GM12878 (cell line): ENCODE results near the gene PLA2G4E. TPM values are rescaled to one million over a fixed set of nuclear protein-coding genes. Genes with fewer than 3 reads are reported as not detected.

Source experiments
- ATAC-seq: fragments of 200-7000 bp; cut with Tn5 transposase; 3 replicates; pipeline ENCODE4 v1.9.1; 2020; ENCODE audit warnings: mild to moderate bottlenecking, moderate library complexity
- BruUV-seq: library from RNA; stranded (reverse); fragments of 400-500 nt; replicated peaks from 2 replicates; lab custom pipeline; 2021; lab: Mats Ljungman, UMichigan
- CTCF ChIA-PET: fragments of 300-600 bp; sonication (Branson Sonifier 250); formaldehyde crosslinking; extraction: SDS; loops from one replicate; lab custom pipeline; 2021; ENCODE audit warnings: inconsistent platforms; lab: Yijun Ruan, JAX
- POLR2A ChIA-PET: fragments of 350-600 bp; formaldehyde crosslinking; extraction: SDS; loops from one replicate; lab custom pipeline; 2021; ENCODE audit warnings: inconsistent platforms; lab: Charles Lee
- RAD21 ChIA-PET: fragments of 300-600 bp; sonication (Branson Sonifier 250); formaldehyde crosslinking; loops from one replicate; lab custom pipeline; 2023; ENCODE audit warnings: antibody characterized with exemption; ENCODE audit not compliant: unreplicated experiment; lab: Charles Lee
- SMC1A ChIA-PET: fragments of 300-600 bp; sonication (Branson Sonifier 250); formaldehyde crosslinking; loops from one replicate; lab custom pipeline; 2023; ENCODE audit not compliant: unreplicated experiment, uncharacterized antibody; lab: Charles Lee
- DNase-seq: peaks from one replicate; pipeline ENCODE4 v3.0.0-alpha.2; 2011; ENCODE audit warnings: low read depth, low spot score
- FAIRE-seq: peaks from 3 replicates; lab custom pipeline; 2011; peaks lifted over from hg19 to GRCh38; lab: Jason Lieb, UNC
- H2AFZ ChIP-seq: 2 replicates; pipeline ENCODE4 v1.6.0; 2011; ENCODE audit warnings: low read depth, low read length, control low read depth; ENCODE audit not compliant: control insufficient read depth
- H3K27ac ChIP-seq: 2 replicates; pipeline ENCODE4 v1.5.1; 2011; ENCODE audit warnings: control low read depth; ENCODE audit not compliant: control insufficient read depth, insufficient read depth
- H3K27me3 ChIP-seq, 2 experiments: replicated peaks in 1 of 2; 2 replicates each; pipeline versions ENCODE4 v1.6.0 to v1.6.1; 2011; ENCODE audit warnings: low read length in 1 of 2; ENCODE audit not compliant: control insufficient read depth in 2 of 2, insufficient read depth in 2 of 2
- H3K36me3 ChIP-seq, 2 experiments: 2 replicates each; pipeline ENCODE4 v1.5.1; 2011; ENCODE audit warnings: low read length in 1 of 2; ENCODE audit not compliant: control insufficient read depth in 2 of 2, insufficient read depth in 2 of 2
- H3K4me1 ChIP-seq: 2 replicates; pipeline ENCODE4 v1.6.1; 2011; ENCODE audit warnings: mild to moderate bottlenecking, low read length, moderate library complexity, mixed read lengths; ENCODE audit not compliant: control insufficient read depth, insufficient read depth
- H3K4me2 ChIP-seq: 2 replicates; pipeline ENCODE4 v1.6.0; 2011; ENCODE audit warnings: control low read depth; ENCODE audit not compliant: control insufficient read depth, insufficient read depth
- H3K4me3 ChIP-seq: fragments of 200-600 bp; sonication (generic); 2 replicates; pipeline ENCODE4 v1.5.1; 2016
- H3K79me2 ChIP-seq: 2 replicates; pipeline ENCODE4 v1.6.0; 2011; ENCODE audit warnings: low read length; ENCODE audit not compliant: control insufficient read depth, insufficient read depth
- H3K9ac ChIP-seq: 2 replicates; pipeline ENCODE4 v1.8.0; 2011; ENCODE audit warnings: low read length, control low read depth, mixed read lengths; ENCODE audit not compliant: control insufficient read depth, insufficient read depth
- H3K9me3 ChIP-seq: replicated peaks from 3 replicates; pipeline ENCODE4 v1.5.1; 2011; ENCODE audit warnings: mild to moderate bottlenecking, low read length; ENCODE audit not compliant: control insufficient read depth, insufficient read depth
- H4K20me1 ChIP-seq: 2 replicates; pipeline ENCODE4 v1.6.0; 2011; ENCODE audit not compliant: control insufficient read depth, insufficient read depth
- ASH2L ChIP-seq: fragments of 300-600, 200-600 bp; sonication (generic); IDR thresholded peaks from 2 replicates; pipeline ENCODE4 v1.6.1; 2017; ENCODE audit warnings: low read depth, mild to moderate bottlenecking, borderline replicate concordance
- ELK1 ChIP-seq: IDR thresholded peaks from 2 replicates; pipeline ENCODE4 v1.6.1; 2012; ENCODE audit warnings: low read depth, low read length, improper control_type of control experiment
- JUND ChIP-seq: IDR thresholded peaks from 2 replicates; pipeline ENCODE4 v1.6.1; 2012; ENCODE audit warnings: low read depth, mild to moderate bottlenecking, low read length, improper control_type of control experiment, moderate library complexity
- TARDBP ChIP-seq: IDR thresholded peaks from 2 replicates; pipeline ENCODE4 v1.6.1; 2016; ENCODE audit warnings: borderline replicate concordance
- ZNF207 ChIP-seq: fragments of 450-650 bp; IDR thresholded peaks from 2 replicates; pipeline ENCODE4 v1.6.1; 2014; ENCODE audit warnings: antibody characterized with exemption, mild to moderate bottlenecking, borderline replicate concordance
- WGBS: methylation state at CpG from one replicate; pipeline ENCODE4 v1.1.6; 2016; ENCODE audit warnings: low lambda C conversion rate; ENCODE audit not compliant: insufficient replicate concordance, insufficient coverage; ENCODE audit errors: missing lambda C conversion rate; 5-methylcytosine and 5-hydroxymethylcytosine counted together
- in situ Hi-C: fragments of 300-500 bp; cut with MboI; formaldehyde crosslinking; loops from 9 replicates; pipeline ENCODE4 v1.14.3; 2018; ENCODE audit warnings: mixed read lengths
- intact Hi-C: fragments of 100-400 bp; cut with micrococcal nuclease; formaldehyde crosslinking; loops from one replicate; pipeline ENCODE4 v1.14.2; 2022; ENCODE audit not compliant: unreplicated experiment
- polyA plus RNA-seq, 11 experiments: library from polyadenylated mRNA; depleted of rRNA in 4 of 11; unstranded in 6 of 11; stranded (reverse) in 5 of 11; fragments of >200 nt; fragmentation: Nextera tagmentation in 4 of 11; fragmentation: Illumina TruSeq in 1 of 11; extraction: Ambion mirVana in 4 of 11; extraction: Trizol in 1 of 11; gene quantifications; 1 replicate in 1 of 11; 2 replicates in 10 of 11; pipeline versions ENCODE4 v1.2.1 to v1.2.3, GENCODE V29; 2011 to 2016; ENCODE audit warnings: inconsistent platforms in 2 of 11, missing spikeins in 2 of 11, low read depth in 1 of 11
- total RNA-seq, 4 experiments: library from RNA; depleted of rRNA in 3 of 4; stranded (reverse); fragments of >200 nt in 3 of 4; fragmentation: Illumina TruSeq in 1 of 4; extraction: Trizol in 1 of 4; gene quantifications; 2 replicates each; pipeline versions ENCODE4 v1.2.1 to v1.2.3, GENCODE V29; 2013 to 2021
- TF ChIP-seq, protein P1 (sequence below): fragments of 150-350 bp; IDR thresholded peaks from 2 replicates; pipeline ENCODE4 v1.6.1; 2016; ENCODE audit warnings: low read depth, low read length

PLA2G4E gene
- total and polyA plus RNA-seq, 10 of the 15 experiments (the other 5 are each of a cell fraction or from before 2014, with no cell fraction given) = 0.05 to 0.32 (median 0.06) TPM; not detected in 5

GRCh38 chr15:41995476-41995855 lies 25.4 kb downstream of the PLA2G4E start:
- Histone ChIP-seq H3K4me1 (no peaks in the 10 kb centered on the region), H3K9me3 (no peaks in the 10 kb centered on the region)
- TF ChIP-seq JUND (no peak), ELK1 (no peak), ASH2L (no peak), TARDBP (no peak), ZNF207 (no peak)
- TF ChIP-seq, protein P1, sequence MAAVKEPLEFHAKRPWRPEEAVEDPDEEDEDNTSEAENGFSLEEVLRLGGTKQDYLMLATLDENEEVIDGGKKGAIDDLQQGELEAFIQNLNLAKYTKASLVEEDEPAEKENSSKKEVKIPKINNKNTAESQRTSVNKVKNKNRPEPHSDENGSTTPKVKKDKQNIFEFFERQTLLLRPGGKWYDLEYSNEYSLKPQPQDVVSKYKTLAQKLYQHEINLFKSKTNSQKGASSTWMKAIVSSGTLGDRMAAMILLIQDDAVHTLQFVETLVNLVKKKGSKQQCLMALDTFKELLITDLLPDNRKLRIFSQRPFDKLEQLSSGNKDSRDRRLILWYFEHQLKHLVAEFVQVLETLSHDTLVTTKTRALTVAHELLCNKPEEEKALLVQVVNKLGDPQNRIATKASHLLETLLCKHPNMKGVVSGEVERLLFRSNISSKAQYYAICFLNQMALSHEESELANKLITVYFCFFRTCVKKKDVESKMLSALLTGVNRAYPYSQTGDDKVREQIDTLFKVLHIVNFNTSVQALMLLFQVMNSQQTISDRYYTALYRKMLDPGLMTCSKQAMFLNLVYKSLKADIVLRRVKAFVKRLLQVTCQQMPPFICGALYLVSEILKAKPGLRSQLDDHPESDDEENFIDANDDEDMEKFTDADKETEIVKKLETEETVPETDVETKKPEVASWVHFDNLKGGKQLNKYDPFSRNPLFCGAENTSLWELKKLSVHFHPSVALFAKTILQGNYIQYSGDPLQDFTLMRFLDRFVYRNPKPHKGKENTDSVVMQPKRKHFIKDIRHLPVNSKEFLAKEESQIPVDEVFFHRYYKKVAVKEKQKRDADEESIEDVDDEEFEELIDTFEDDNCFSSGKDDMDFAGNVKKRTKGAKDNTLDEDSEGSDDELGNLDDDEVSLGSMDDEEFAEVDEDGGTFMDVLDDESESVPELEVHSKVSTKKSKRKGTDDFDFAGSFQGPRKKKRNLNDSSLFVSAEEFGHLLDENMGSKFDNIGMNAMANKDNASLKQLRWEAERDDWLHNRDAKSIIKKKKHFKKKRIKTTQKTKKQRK = no peak
- TF ChIP-seq, all 136 proteins: peak for 0
- RAD21 ChIA-PET = interaction anchor here (1.1 kb wide), 1 partner anchor 64 kb away, joined by 4 read pairs; no protein-coding TSS in a partner anchor
- H3K27ac ChIP-seq = no peak overlapping the region
- intact Hi-C loops (no loop called here), in situ Hi-C loops (no loop called here)
- POLR2A ChIA-PET = interaction anchor here (0.6 to 0.7 kb wide), 2 partner anchors 27 to 312 kb away, joined by 4 to 5 read pairs; no protein-coding TSS in a partner anchor
- no TSS peak for BruUV-seq
- no peak overlapping the region for H2AFZ ChIP-seq
- no peaks in the 10 kb centered on the region for H3K27me3 ChIP-seq
- no peak for ATAC-seq
- H3K36me3 ChIP-seq = no peaks in the 10 kb centered on the region
- SMC1A ChIA-PET = interaction anchor here (1.0 to 1.7 kb wide), 3 partner anchors 9 to 65 kb away, joined by 3 to 4 read pairs (median 3); no protein-coding TSS in a partner anchor
- WGBS = 73% methylated on average over 7 of the region's 7 CpGs
- FAIRE-seq = no peak
- no peak for DNase-seq
- no peak overlapping the region for H3K4me3 ChIP-seq
- H4K20me1 ChIP-seq = no peaks in the 10 kb centered on the region
- H3K79me2 ChIP-seq = no peaks in the 10 kb centered on the region
- H3K9ac ChIP-seq = no peak overlapping the region
- no peak overlapping the region for H3K4me2 ChIP-seq
- CTCF ChIA-PET = interaction anchor here (1.0 to 11.8 kb wide), 4 partner anchors 59 to 138 kb away, joined by 3 to 137 read pairs (median 6); no protein-coding TSS in a partner anchor
